Fibroblast of the conjunctiva (primary cell): ENCODE measurements around the gene PPA2.
"Not testable (repeated sequence)": the region's sequence is repeated elsewhere in the genome, so short reads cannot be mapped to it uniquely, and the experiment has no call there.

Source experiments
- DNase-seq: peaks from one replicate; pipeline ENCODE4 v3.0.0-alpha.2; 2010; ENCODE audit warnings: low read depth

PPA2 gene

DNA sequence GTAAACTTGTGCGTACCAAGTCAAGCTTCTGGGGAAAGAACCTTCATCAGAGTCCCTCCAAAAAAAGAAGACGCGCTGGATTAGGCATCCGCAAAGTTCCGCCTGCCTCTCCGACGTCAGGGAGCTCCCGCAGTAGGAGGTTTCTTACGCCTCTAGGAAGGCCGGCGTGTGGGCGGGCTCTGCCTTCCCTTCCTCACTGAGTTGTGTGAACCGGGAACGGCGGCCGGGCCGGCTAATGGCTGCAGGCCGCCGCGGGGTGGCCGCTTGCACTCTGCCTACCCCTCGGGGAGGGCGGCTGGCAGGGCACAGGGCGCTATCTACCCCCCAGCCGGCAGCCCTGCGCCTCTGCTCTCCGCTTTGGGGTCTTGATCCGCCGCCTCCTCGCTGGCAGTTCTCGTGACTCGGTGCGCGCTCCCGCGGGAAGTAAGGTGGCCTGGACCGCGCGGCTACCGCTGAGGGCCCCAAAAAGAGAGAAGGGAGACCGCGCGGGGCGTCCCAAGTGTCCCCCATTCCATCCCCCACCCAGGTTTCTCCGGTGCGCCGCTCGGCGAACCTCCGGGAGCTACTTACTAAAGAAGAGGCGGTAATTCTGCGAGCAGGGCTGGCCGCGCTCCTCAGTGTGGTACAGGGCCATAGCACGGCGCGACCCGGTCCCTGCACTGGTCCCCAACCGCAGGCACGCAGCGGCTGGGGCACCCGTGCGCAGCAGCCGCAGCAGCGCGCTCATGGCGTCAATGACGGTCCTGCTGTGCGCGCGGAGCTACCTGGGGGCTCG lies at the start of gene PPA2:
Gene PPA2, minus strand, starts transcription at position 739 of the 775 bp plus-strand sequence. Its CDS starts 12 bp downstream, at position 727.
- peak; percentile 81 for DNase-seq

GRCh38 chr4:105520819-105521790 lies 47.2 kb upstream of the PPA2 start:
- peak; percentile 18 for DNase-seq

GRCh38 chr4:105510245-105510644 lies 36.4 kb upstream of the PPA2 start:
- no peak for DNase-seq

DNA sequence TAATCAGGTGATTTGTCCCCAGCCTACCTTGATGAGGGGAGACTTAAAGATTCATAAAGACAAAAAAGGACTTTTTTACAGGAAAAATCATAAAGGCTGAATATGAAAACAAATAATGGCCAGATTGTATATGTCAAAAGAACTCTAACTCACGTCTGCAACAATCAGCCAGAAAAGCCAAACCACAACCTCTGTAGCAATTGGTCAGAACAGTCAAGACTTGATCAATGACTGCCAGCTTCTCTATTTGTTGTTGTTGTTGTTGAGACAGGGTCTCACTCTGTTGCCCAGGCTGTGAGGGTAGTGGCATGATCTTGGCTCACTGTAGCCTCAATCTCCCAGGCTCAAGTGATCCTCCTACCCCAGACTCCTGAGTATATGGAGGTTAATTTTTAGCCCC lies 35.9 kb upstream of the PPA2 start:
- no peak for DNase-seq

- DNase-seq = no peak
Observed at GRCh38 chr4:105509291-105509690, 35.4 kb upstream of the PPA2 start.

GRCh38 chr4:105504744-105505143 lies 30.9 kb upstream of the PPA2 start:
- DNase-seq = no peak

DNA sequence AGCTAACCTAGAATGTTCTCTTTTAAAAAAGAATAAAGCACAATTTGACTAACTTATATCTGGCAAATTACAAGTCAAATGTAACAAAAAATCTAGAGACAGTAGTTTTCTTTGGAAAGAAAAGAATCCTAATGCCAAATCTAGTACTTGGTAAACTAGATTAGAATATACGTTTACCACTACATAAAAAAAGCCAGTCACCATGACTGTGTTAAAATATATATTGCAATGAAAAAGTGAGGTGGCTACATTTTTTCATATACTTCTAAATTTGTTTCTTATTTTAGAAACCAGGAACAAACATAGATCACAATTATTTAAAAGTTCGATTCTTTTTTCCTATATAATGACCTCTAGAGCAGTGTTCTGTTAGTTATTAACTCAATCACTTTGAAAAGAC lies 29.6 kb upstream of the PPA2 start:
- no peak for DNase-seq

DNA sequence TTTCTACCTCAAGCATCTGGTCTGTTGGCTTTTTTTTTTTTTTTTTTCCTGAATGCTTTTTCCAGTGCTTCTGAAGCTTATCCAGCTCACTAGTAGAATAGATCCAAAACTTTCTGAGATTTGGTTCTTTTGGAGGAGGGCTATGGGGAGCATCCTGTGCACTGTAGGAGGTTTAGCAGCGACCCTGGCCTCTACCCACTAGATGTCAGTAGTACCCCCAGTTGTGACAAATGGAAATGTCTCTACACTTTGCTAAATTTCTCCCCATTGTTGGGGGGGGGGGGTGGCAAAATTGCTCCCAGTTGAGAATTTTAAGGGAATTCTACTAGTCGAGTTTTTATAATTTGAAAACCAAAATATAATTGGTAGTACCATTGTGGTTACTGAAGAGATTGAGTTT lies 23.0 kb upstream of the PPA2 start:
- DNase-seq = no peak

- no peak for DNase-seq
Observed at GRCh38 chr4:105495667-105496066, 21.8 kb upstream of the PPA2 start.

GRCh38 chr4:105490523-105490922 lies 16.7 kb upstream of the PPA2 start:
- no peak for DNase-seq

DNA sequence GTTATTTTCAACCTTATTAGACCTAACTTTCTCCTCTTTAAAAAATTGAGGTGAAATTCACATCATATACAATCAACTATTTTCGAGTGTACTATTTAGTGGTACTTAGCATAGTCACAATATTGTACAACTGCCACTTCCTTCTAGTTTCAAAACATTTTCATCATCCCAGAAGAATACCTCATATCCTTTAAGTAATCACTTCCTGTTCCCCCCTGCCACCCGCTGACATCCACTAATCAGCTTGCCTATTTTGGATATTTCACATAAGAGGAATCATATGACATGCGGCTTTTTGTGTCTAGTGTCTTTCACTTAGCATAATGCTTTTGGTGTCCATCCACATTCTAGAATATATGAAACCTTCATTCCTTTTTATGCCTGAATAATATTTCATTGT lies 10.0 kb upstream of the PPA2 start:
- no peak for DNase-seq

GRCh38 chr4:105474099-105474518 lies 247 bp upstream of the PPA2 start:
- DNase-seq = peak; percentile 70

GRCh38 chr4:105472871-105473323 lies 965 bp downstream of the PPA2 start:
- no peak for DNase-seq

DNA sequence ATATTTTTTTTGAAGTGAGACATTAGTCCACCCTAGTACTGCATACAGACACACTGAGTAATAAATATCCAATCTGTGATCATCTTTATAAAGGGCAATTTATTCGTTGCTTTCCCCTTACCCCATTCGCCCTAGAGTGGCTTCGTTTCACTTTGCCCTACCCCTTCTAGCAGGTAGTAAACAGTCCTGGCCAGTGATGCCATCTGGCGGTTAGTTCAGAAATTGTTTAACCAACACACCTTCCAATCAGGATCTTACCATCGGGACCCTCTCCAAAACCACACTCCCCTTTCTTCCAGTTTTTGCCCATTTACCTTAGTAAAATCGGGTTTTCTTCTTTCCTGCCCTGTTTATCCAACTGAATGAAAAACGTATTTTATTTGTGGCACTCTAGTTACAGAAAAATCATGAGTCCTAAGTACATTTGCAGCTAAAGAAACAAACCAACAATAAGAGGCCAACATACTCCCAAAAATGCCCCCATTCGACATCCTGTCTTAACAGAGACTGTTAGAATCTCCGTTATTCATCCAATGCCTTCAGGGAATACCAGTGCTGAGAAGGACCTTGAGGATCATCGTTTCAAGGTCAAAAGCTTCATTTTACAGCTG lies 2.2 kb downstream of the PPA2 start:
- DNase-seq = peak; percentile 72

DNA sequence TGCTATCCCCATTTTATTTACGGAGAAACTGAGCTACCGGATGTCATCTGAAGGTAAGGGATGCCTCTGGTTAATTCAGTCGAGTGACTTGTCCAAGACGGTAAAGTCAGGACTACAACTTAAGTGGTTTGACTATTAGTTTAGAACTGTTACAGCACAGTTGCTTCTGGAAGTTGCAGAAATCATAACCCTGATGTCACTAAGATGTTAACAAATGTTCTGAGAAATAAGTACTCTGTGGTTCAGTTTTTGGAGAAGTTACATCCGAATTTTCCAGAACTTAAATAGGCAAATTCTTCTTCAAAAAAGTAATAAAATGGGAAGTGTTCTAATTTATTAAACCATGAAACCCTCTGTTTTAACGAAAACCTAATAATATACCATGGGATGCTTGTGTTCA lies 3.1 kb downstream of the PPA2 start:
- no peak for DNase-seq

DNA sequence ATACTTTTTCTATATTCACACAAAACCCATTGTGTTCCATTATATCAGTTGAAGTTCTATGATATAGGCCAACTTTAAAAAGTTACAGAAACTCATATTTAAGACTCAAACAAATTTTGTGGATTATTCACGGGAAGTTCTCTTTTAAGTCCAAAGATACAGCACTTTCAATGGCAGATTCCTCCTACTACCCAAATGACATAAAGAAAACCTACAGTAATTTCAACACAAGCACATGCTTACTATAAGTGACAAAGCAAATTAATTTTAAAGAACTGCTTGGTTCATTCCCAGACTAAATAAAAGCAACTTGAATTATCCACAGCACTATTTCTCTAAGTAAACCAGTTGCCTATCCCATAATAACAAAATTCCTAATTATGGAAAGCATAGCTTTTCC lies 4.1 kb downstream of the PPA2 start:
- DNase-seq = no peak

- no peak for DNase-seq
Observed at GRCh38 chr4:105466580-105466979, 7.3 kb downstream of the PPA2 start.

DNA sequence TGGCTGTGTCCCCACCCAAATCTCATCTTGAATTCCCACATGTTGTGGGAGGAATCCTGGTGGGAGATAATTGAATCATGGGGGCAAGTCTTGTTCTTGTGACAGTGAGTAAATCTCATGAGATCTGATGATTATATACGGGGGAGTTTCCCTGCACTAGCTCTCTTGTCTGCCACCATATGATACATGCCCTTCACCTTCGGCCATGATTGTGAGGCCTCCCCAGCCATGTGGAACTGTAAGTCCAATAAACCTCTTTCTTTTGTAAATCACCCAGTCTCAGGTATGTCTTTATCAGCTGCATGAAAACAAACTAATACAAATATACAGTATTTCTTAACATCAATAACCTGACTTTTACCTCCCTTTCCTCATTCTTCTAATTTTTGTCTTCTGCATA lies 9.3 kb downstream of the PPA2 start:
- DNase-seq = not testable (repeated sequence)

DNA sequence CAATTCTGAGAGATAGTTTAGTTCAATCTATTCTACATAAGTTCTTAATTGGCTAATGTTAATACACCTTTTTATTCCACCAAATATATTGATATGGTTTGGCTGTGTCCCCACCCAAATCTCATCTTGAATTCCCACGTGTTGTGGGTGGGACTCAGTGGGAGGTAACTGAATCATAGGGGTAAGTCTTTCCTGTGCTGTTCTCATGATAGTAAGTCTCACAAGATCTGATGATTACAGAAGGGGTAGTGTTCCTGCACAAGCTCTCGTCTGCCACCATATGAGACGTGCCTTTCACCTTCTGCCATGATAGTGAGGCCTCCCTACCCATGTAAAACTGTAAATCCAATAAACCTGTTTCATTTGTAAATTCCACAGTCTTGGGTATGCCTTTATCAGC lies 11.3 kb downstream of the PPA2 start:
- DNase-seq = no peak

DNA sequence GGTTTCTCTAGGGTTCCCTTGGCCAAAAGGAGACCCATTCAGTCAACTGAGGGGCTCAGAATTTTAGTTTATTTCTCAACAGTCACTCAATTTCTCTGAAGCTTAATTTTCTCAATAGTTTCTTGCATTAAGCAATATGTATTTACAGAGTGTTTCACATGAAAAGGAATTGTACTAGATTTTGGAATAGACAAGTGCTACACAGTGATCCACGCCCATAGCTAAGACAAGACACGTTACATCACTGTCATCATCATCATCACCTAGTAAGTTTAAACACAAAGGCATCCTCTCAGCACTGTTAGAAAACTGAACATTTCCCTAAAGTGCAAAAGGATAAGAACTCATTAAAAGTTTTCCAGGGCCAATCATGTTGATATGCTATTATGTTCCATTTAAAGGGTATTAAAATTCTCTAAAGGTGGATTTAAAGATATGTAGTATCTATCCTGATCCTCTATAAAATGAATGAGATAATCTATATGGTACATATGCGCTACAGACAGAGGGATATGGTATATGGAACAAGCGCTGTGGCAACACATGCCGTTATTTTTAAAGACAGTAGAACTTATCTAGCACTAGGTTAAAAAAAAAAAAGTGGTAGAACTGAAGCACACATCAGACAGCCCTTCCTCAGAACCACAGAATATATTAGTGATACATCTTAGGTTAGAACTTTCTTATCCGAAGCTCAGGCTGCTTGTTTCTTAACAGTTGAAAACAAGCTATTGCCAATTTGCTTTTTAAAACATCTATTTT lies 12.1 kb downstream of the PPA2 start:
- DNase-seq = no peak

GRCh38 chr4:105461221-105461620 lies 12.6 kb downstream of the PPA2 start:
- DNase-seq = no peak

DNA sequence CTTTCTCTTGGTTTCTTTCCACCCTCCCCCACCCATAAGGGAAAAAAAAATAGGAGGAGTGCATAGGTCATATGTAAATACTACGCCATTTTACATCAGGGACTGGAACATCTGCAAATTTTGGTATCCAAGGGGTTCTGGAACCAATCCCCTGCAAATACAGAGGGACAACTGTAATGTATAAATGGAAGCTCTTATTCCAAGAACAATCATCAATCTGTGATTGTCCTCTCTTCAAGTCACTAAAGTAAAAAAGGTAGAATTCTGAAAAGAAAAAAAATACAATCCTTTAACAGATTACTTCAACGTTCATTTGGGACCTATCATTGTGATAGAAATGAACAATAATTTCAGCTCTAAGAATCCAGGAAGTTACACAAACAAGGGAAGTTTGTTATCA lies 13.6 kb downstream of the PPA2 start:
- DNase-seq = no peak
